GM23338 (cell line): ENCODE measurements around the gene ISG15.

ENCODE experiments used
- CTCF ChIP-seq, 2 experiments: fragments of 200-600 bp in 1 of 2; sonication (generic) in 1 of 2; conservative IDR thresholded peaks; 2 replicates each; pipeline versions ENCODE4 v1.5.1 to v1.6.1; 2016 to 2017; ENCODE audit warnings: antibody characterized with exemption in 2 of 2, low read depth in 2 of 2, mild to moderate bottlenecking in 2 of 2, moderate library complexity in 1 of 2
- EZH2phosphoT487 ChIP-seq: fragments of 200-600 bp; sonication (generic); IDR thresholded peaks from one replicate; pipeline ENCODE4 v1.8.1; 2018; ENCODE audit warnings: antibody characterized with exemption; ENCODE audit not compliant: unreplicated experiment

DNA sequence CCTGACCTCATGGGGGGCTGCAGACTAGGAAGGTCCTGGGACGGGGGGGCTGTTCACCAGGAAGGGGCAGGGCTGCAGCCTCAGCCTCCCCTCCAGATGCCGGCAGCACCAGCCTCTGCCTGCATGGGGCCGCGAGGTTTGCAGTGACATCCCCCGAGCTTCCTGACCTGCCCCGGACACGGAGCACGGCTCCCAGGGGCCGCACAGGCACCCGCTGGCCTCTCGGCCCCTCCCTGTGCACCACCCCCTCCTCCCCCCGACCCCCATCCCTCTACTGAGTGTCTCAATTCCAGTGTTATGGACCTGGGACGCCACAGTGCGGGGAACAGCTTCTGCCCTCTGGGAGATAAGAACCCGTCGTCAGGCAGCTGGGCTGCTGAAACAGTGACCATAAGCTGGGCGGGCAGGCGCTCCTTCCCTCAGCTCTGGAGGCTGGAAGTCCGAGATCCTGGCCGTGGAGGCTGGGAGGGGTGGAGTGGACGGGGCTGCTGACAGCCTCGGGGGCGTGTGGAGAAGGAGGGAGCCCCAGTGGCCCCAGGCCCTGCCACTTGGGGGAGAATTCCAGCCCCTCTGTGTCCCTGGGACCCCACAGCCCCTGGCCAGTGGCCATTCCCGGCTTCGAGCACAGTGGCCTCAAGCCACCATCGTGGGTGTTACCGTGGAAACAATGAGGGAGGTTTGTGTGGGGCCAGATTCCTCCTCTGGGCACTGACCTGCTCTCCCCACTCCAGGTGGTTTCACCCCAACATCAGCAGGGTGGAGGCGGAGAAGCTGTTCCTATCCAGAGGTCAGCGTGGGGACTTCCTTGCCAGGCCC, 49.3 kb downstream of the ISG15 start:
- TF ChIP-seq CTCF (conservative IDR thresholded peaks at IDR 0.05; ENCODE audit: low read depth in 2 of 2) = no peak
- no peak for TF ChIP-seq EZH2phosphoT487
